Measurements from ENCODE around the gene SNTG2.
A peak's percentile ranks its signal among the peaks of the same experiment; 100 is the strongest.

The SNTG2 gene

DNA sequence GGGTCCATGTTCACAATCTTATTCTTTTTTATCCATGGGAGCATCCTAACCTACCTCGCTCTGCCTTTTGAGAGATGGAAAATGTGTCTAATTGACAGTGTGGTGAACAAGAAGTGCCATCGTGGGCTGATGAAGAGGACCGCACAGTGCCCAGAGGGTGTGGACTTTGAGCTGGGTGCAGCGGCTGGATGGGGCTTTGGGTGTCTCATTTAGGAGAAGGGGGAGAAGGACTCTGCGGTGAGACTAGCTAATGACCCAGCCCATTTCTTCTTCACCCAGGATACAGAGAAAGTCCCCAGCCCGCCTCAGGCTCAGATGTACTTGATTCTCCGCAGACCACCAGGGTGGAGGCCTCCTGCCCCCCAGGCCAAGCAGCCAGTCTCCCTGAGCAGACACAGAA is 33.7 kb upstream of the SNTG2 start:
- peaks cover 0 to 4% (median 0%) of the 10 kb centered on the region in 3 experiments for H3K27me3 ChIP-seq (ENCODE audit: control insufficient read depth in 3 of 3, insufficient read depth in 3 of 3, low read depth in 1 of 3, low read length in 3 of 3)
- H3K4me3 ChIP-seq (ENCODE audit: low read length in 2 of 2): no peak overlapping the region
- DNase-seq (ENCODE audit: low spot score): no peak
- H3K9ac ChIP-seq (ENCODE audit: low read depth, low read length, poor library complexity): no peak overlapping the region
- no peaks in the 10 kb centered on the region for H3K9me3 ChIP-seq (replicated peaks in 1 of 2; ENCODE audit: control insufficient read depth in 2 of 2, insufficient read depth in 1 of 2, low read depth in 1 of 2, low read length in 2 of 2)
- H2BK15ac ChIP-seq (ENCODE audit: low read length): no peak overlapping the region
- no peak overlapping the region for H3K18ac ChIP-seq (ENCODE audit: low read length)
- no peaks in the 10 kb centered on the region for H3K36me3 ChIP-seq (replicated peaks in 1 of 2; ENCODE audit: control insufficient read depth in 2 of 2, insufficient read depth in 2 of 2, low read length in 2 of 2)
- H3K27ac ChIP-seq (replicated peaks; ENCODE audit: low read length): no peak overlapping the region
- H2BK12ac ChIP-seq (ENCODE audit: low read length): no peak overlapping the region
- no peak overlapping the region for H3K23ac ChIP-seq (ENCODE audit: low read depth, low read length, poor library complexity)
- no peak overlapping the region for H3K4me2 ChIP-seq (ENCODE audit: insufficient read depth, low read length, poor library complexity, severe bottlenecking)
- H4K8ac ChIP-seq (ENCODE audit: low read depth, low read length): no peak overlapping the region
- H3K14ac ChIP-seq (ENCODE audit: low read length): no peak overlapping the region
- H3K4me1 ChIP-seq (ENCODE audit: control insufficient read depth in 2 of 2, insufficient read depth in 1 of 2, low read depth in 1 of 2, low read length in 2 of 2): no peaks in the 10 kb centered on the region
- H2BK5ac ChIP-seq (ENCODE audit: low read length): no peak overlapping the region
- no peak overlapping the region for H2BK120ac ChIP-seq (ENCODE audit: low read depth, low read length)
- H2AK5ac ChIP-seq (ENCODE audit: low read depth, low read length): no peak overlapping the region
- no peak overlapping the region for H3K4ac ChIP-seq (ENCODE audit: low read length)
- no CpG with 5 or more reads among the region's 7 CpGs for WGBS, 2 donors (ENCODE audit: extremely low coverage in 2 of 2, insufficient read length in 2 of 2, insufficient replicate concordance in 1 of 2)
- no peaks in the 10 kb centered on the region for H3K79me1 ChIP-seq (ENCODE audit: low read depth, low read length)
- no peak overlapping the region for H4K91ac ChIP-seq (ENCODE audit: low read depth, low read length, poor library complexity)
- no peak overlapping the region for H2AFZ ChIP-seq (ENCODE audit: low read length)

DNA sequence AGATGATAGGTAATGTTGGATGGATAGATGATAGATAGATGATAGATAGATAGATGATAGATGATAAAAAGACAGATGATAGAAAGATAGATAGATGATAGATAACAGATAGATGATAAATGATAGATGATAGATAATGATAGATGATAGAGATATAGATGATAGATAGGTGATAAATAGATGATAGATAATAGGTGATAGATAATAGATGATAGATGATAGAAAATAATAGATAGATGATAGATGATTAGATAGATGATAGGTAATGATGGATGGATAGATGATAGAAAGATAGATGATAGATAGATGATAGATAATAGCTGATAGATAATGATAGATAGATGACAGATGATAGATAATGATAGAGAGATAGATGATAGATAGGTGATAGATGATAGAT is 31.0 kb upstream of the SNTG2 start:
- Histone ChIP-seq H3K27ac (replicated peaks; ENCODE audit: low read length) (no peak overlapping the region), H2AK5ac (ENCODE audit: low read depth, low read length) (no peak overlapping the region), H2BK12ac (ENCODE audit: low read length) (no peak overlapping the region), H3K14ac (ENCODE audit: low read length) (no peak overlapping the region), H4K91ac (ENCODE audit: low read depth, low read length, poor library complexity) (no peak overlapping the region), H3K4me1 (ENCODE audit: control insufficient read depth in 2 of 2, insufficient read depth in 1 of 2, low read depth in 1 of 2, low read length in 2 of 2) (no peaks in the 10 kb centered on the region), H3K79me1 (ENCODE audit: low read depth, low read length) (no peaks in the 10 kb centered on the region), H3K4me3 (ENCODE audit: low read length in 2 of 2) (no peak overlapping the region), H3K4me2 (ENCODE audit: insufficient read depth, low read length, poor library complexity, severe bottlenecking) (no peak overlapping the region), H2BK15ac (ENCODE audit: low read length) (no peak overlapping the region), H4K8ac (ENCODE audit: low read depth, low read length) (no peak overlapping the region), H3K18ac (ENCODE audit: low read length) (no peak overlapping the region), H3K4ac (ENCODE audit: low read length) (no peak overlapping the region), H3K9ac (ENCODE audit: low read depth, low read length, poor library complexity) (no peak overlapping the region), H2BK120ac (ENCODE audit: low read depth, low read length) (no peak overlapping the region), H3K27me3 (ENCODE audit: control insufficient read depth in 3 of 3, insufficient read depth in 3 of 3, low read depth in 1 of 3, low read length in 3 of 3) (peaks cover 0 to 6% (median 0%) of the 10 kb centered on the region in 3 experiments), H3K9me3 (replicated peaks in 1 of 2; ENCODE audit: control insufficient read depth in 2 of 2, insufficient read depth in 1 of 2, low read depth in 1 of 2, low read length in 2 of 2) (no peaks in the 10 kb centered on the region), H3K23ac (ENCODE audit: low read depth, low read length, poor library complexity) (no peak overlapping the region), H3K36me3 (replicated peaks in 1 of 2; ENCODE audit: control insufficient read depth in 2 of 2, insufficient read depth in 2 of 2, low read length in 2 of 2) (no peaks in the 10 kb centered on the region), H2BK5ac (ENCODE audit: low read length) (no peak overlapping the region), H2AFZ (ENCODE audit: low read length) (no peak overlapping the region)
- DNase-seq (ENCODE audit: low spot score): no peak

DNA sequence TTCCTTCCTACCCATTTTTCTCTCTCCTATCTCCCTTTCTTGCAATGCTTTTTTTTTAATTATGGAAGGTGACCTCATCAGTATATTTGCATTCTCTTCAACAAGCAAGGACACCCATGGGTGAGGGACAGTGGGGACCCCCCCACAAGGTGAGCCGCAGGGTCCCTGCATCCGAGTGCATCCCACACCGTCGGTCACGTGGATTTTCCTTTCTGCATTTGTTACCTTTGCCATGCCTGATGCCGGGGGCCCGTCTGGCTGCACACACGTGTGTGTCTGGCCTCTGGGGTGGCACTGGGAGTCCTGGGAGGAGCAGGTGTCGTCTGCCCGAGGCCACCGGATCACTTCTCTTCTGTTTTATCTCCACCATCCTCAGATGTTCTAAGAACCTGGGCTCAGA is 30.1 kb upstream of the SNTG2 start:
- WGBS, 2 donors (ENCODE audit: extremely low coverage in 2 of 2, insufficient read length in 2 of 2, insufficient replicate concordance in 1 of 2): no CpG with 5 or more reads among the region's 11 CpGs

DNA sequence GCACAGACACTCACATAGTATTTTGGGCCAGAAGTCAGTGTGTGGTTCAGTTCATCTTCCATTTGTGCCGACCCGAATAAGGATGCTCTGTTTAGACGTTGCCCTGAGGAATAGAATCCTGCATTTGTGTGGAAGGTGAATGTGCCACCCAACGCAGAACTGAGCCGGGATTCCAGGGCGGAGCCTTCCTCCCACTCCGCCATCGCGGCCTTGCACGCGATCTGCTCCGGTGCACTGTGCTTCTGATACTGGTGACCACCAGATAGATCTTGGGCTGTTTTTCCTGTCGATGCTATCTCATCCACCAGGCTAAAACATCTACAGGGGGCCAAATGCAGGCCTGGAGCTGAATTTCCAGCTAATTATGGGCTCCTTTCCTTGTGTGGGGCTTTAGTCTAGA is 29.6 kb upstream of the SNTG2 start:
- no peak overlapping the region for H2AFZ ChIP-seq (ENCODE audit: low read length)
- no peak overlapping the region for H4K8ac ChIP-seq (ENCODE audit: low read depth, low read length)
- H3K23ac ChIP-seq (ENCODE audit: low read depth, low read length, poor library complexity): no peak overlapping the region
- no peaks in the 10 kb centered on the region for H3K79me1 ChIP-seq (ENCODE audit: low read depth, low read length)
- no peak overlapping the region for H2AK5ac ChIP-seq (ENCODE audit: low read depth, low read length)
- no peak overlapping the region for H4K91ac ChIP-seq (ENCODE audit: low read depth, low read length, poor library complexity)
- no peak overlapping the region for H3K4me3 ChIP-seq (ENCODE audit: low read length in 2 of 2)
- H3K4me2 ChIP-seq (ENCODE audit: insufficient read depth, low read length, poor library complexity, severe bottlenecking): no peak overlapping the region
- H3K4ac ChIP-seq (ENCODE audit: low read length): no peak overlapping the region
- H3K27me3 ChIP-seq (ENCODE audit: control insufficient read depth in 3 of 3, insufficient read depth in 3 of 3, low read depth in 1 of 3, low read length in 3 of 3): peaks cover 0 to 6% (median 0%) of the 10 kb centered on the region in 3 experiments
- no CpG with 5 or more reads among the region's 13 CpGs for WGBS, 2 donors (ENCODE audit: extremely low coverage in 2 of 2, insufficient read length in 2 of 2, insufficient replicate concordance in 1 of 2)
- H3K14ac ChIP-seq (ENCODE audit: low read length): no peak overlapping the region
- H3K4me1 ChIP-seq (ENCODE audit: control insufficient read depth in 2 of 2, insufficient read depth in 1 of 2, low read depth in 1 of 2, low read length in 2 of 2): no peaks in the 10 kb centered on the region
- H3K9ac ChIP-seq (ENCODE audit: low read depth, low read length, poor library complexity): no peak overlapping the region
- no peak overlapping the region for H3K27ac ChIP-seq (replicated peaks; ENCODE audit: low read length)
- no peaks in the 10 kb centered on the region for H3K9me3 ChIP-seq (replicated peaks in 1 of 2; ENCODE audit: control insufficient read depth in 2 of 2, insufficient read depth in 1 of 2, low read depth in 1 of 2, low read length in 2 of 2)
- no peaks in the 10 kb centered on the region for H3K36me3 ChIP-seq (replicated peaks in 1 of 2; ENCODE audit: control insufficient read depth in 2 of 2, insufficient read depth in 2 of 2, low read length in 2 of 2)
- H2BK15ac ChIP-seq (ENCODE audit: low read length): no peak overlapping the region
- H3K18ac ChIP-seq (ENCODE audit: low read length): no peak overlapping the region
- DNase-seq (ENCODE audit: low spot score): no peak
- H2BK5ac ChIP-seq (ENCODE audit: low read length): no peak overlapping the region
- peak overlapping the region; percentile 51 for H2BK120ac ChIP-seq (ENCODE audit: low read depth, low read length)
- H2BK12ac ChIP-seq (ENCODE audit: low read length): no peak overlapping the region

More for the DNA sequence above, 30.1 kb upstream of the SNTG2 start:
- H3K4me1 ChIP-seq (ENCODE audit: control insufficient read depth in 2 of 2, insufficient read depth in 1 of 2, low read depth in 1 of 2, low read length in 2 of 2): no peaks in the 10 kb centered on the region
- H3K79me1 ChIP-seq (ENCODE audit: low read depth, low read length): no peaks in the 10 kb centered on the region
- no peak for DNase-seq (ENCODE audit: low spot score)
- no peak overlapping the region for H3K9ac ChIP-seq (ENCODE audit: low read depth, low read length, poor library complexity)
- no peak overlapping the region for H3K14ac ChIP-seq (ENCODE audit: low read length)
- H4K91ac ChIP-seq (ENCODE audit: low read depth, low read length, poor library complexity): no peak overlapping the region
- no peak overlapping the region for H2BK12ac ChIP-seq (ENCODE audit: low read length)
- no peak overlapping the region for H2BK15ac ChIP-seq (ENCODE audit: low read length)
- peaks cover 0 to 6% (median 0%) of the 10 kb centered on the region in 3 experiments for H3K27me3 ChIP-seq (ENCODE audit: control insufficient read depth in 3 of 3, insufficient read depth in 3 of 3, low read depth in 1 of 3, low read length in 3 of 3)
- no peak overlapping the region for H3K27ac ChIP-seq (replicated peaks; ENCODE audit: low read length)
- no peak overlapping the region for H2AK5ac ChIP-seq (ENCODE audit: low read depth, low read length)
- no peak overlapping the region for H3K4me3 ChIP-seq (ENCODE audit: low read length in 2 of 2)
- no peak overlapping the region for H3K4ac ChIP-seq (ENCODE audit: low read length)
- no peak overlapping the region for H2AFZ ChIP-seq (ENCODE audit: low read length)
- H2BK5ac ChIP-seq (ENCODE audit: low read length): no peak overlapping the region
- no peak overlapping the region for H3K23ac ChIP-seq (ENCODE audit: low read depth, low read length, poor library complexity)
- no peaks in the 10 kb centered on the region for H3K36me3 ChIP-seq (replicated peaks in 1 of 2; ENCODE audit: control insufficient read depth in 2 of 2, insufficient read depth in 2 of 2, low read length in 2 of 2)
- H3K18ac ChIP-seq (ENCODE audit: low read length): no peak overlapping the region
- no peak overlapping the region for H2BK120ac ChIP-seq (ENCODE audit: low read depth, low read length)
- no peak overlapping the region for H4K8ac ChIP-seq (ENCODE audit: low read depth, low read length)
- no peaks in the 10 kb centered on the region for H3K9me3 ChIP-seq (replicated peaks in 1 of 2; ENCODE audit: control insufficient read depth in 2 of 2, insufficient read depth in 1 of 2, low read depth in 1 of 2, low read length in 2 of 2)
- no peak overlapping the region for H3K4me2 ChIP-seq (ENCODE audit: insufficient read depth, low read length, poor library complexity, severe bottlenecking)
